HepG2 (cell line): Measurements from ENCODE around the gene GSTT2. TPM values are rescaled to one million over a fixed set of nuclear protein-coding genes. Genes with fewer than 3 reads are reported as not detected.

Experiments used
- ATAC-seq: fragments of 200-7000 bp; cut with Tn5 transposase; 3 replicates; pipeline ENCODE4 v1.9.1; 2020; ENCODE audit warnings: mild to moderate bottlenecking, moderate library complexity
- BruUV-seq: library from RNA; stranded (reverse); fragments of 400-500 nt; replicated peaks from 2 replicates; lab custom pipeline; 2021; lab: Mats Ljungman, UMichigan
- CTCF ChIA-PET: fragments of 300-600 bp; formaldehyde crosslinking; extraction: SDS; loops from one replicate; lab custom pipeline; 2021; ENCODE audit warnings: low total read pairs, inconsistent platforms, low intra/inter-chr PET ratio; lab: Yijun Ruan, JAX
- POLR2A ChIA-PET: fragments of 350-600 bp; sonication (Branson Sonifier 250); formaldehyde crosslinking; loops from one replicate; lab custom pipeline; 2020; ENCODE audit warnings: antibody characterized with exemption, inconsistent platforms; lab: Yijun Ruan, JAX
- DNase-seq: peaks from one replicate; pipeline ENCODE4 v3.0.0-alpha.2; 2015; ENCODE audit warnings: low spot score
- FAIRE-seq: peaks from 3 replicates; lab custom pipeline; 2011; peaks lifted over from hg19 to GRCh38; lab: Jason Lieb, UNC
- H2AFZ ChIP-seq: one replicate; pipeline ENCODE4 v1.6.1; 2011; ENCODE audit warnings: low read length, inconsistent platforms
- H3K27ac ChIP-seq: fragments of 300-600 bp; 3 replicates; pipeline ENCODE4 v1.8.0; 2011; ENCODE audit warnings: mixed run types, mild to moderate bottlenecking, mixed read lengths, low read length, inconsistent platforms; ENCODE audit not compliant: insufficient read depth; ENCODE audit errors: extremely low read length
- H3K27me3 ChIP-seq, 2 experiments: fragments of 200-600 bp in 1 of 2; 2 replicates in 1 of 2; 3 replicates in 1 of 2; pipeline versions ENCODE4 v1.6.0 to v1.8.0; 2011; ENCODE audit warnings: low read length in 2 of 2, mild to moderate bottlenecking in 2 of 2, moderate library complexity in 2 of 2, inconsistent platforms in 1 of 2; ENCODE audit not compliant: insufficient read depth in 2 of 2, control insufficient read depth in 1 of 2
- H3K36me3 ChIP-seq, 2 experiments: fragments of 200-600 bp in 1 of 2; replicated peaks in 1 of 2; 2 replicates in 1 of 2; 3 replicates in 1 of 2; pipeline versions ENCODE4 v1.5.1 to v1.8.0; 2011; ENCODE audit warnings: low read length in 2 of 2, inconsistent platforms in 1 of 2; ENCODE audit not compliant: insufficient read depth in 2 of 2, control insufficient read depth in 1 of 2
- H3K4me1 ChIP-seq: 2 replicates; pipeline ENCODE4 v1.5.1; 2012; ENCODE audit warnings: low read length, inconsistent platforms; ENCODE audit not compliant: insufficient read depth
- H3K4me2 ChIP-seq: 2 replicates; pipeline ENCODE4 v1.6.0; 2011; ENCODE audit warnings: low read depth, low read length, inconsistent platforms
- H3K4me3 ChIP-seq, 3 experiments: fragments of 200-600 bp in 1 of 3; sonication (generic), shearing (Covaris generic) in 1 of 3; replicated peaks in 1 of 3; 2 replicates each; pipeline ENCODE4 v1.5.1; 2011 to 2016; ENCODE audit warnings: low read length in 3 of 3, inconsistent platforms in 2 of 3, low read depth in 2 of 3, mild to moderate bottlenecking in 2 of 3, control low read depth in 1 of 3, mixed read lengths in 1 of 3; ENCODE audit not compliant: insufficient read depth in 1 of 3
- H3K79me2 ChIP-seq: one replicate; pipeline ENCODE4 v1.6.1; 2011; ENCODE audit warnings: low read length, inconsistent platforms; ENCODE audit not compliant: insufficient read depth
- H3K9ac ChIP-seq: 2 replicates; pipeline ENCODE4 v1.6.0; 2011; ENCODE audit warnings: mild to moderate bottlenecking, low read depth, low read length, inconsistent platforms; ENCODE audit not compliant: insufficient read depth
- H3K9me3 ChIP-seq: 2 replicates; pipeline ENCODE4 v1.5.1; 2012; ENCODE audit warnings: mild to moderate bottlenecking, low read length
- H4K20me1 ChIP-seq: 2 replicates; pipeline ENCODE4 v1.6.0; 2011; ENCODE audit warnings: inconsistent platforms, mild to moderate bottlenecking, low read length, moderate library complexity; ENCODE audit not compliant: insufficient read depth
- FOXJ3 ChIP-seq: sonication (generic); formaldehyde crosslinking; IDR thresholded peaks from 2 replicates; pipeline ENCODE4 v1.4.0; 2020; ENCODE audit warnings: missing genetic modification reagents, mild to moderate bottlenecking, borderline replicate concordance
- FOXO1 ChIP-seq: sonication (generic); formaldehyde crosslinking; IDR thresholded peaks from 2 replicates; pipeline ENCODE4 v1.4.0; 2020; ENCODE audit warnings: missing genetic modification reagents
- KAT8 ChIP-seq: IDR thresholded peaks from 2 replicates; pipeline ENCODE4 v1.6.1; 2016; ENCODE audit warnings: missing genetic modification reagents, missing compliant biosample characterization
- MTA3 ChIP-seq: sonication (generic); formaldehyde crosslinking; IDR thresholded peaks from 2 replicates; pipeline ENCODE4 v1.4.0; 2020; ENCODE audit warnings: missing genetic modification reagents
- NCOA1 ChIP-seq: sonication (generic); formaldehyde crosslinking; IDR thresholded peaks from 2 replicates; pipeline ENCODE4 v1.9.0; 2021; ENCODE audit warnings: missing genetic modification reagents
- NFE2 ChIP-seq: sonication (generic); formaldehyde crosslinking; IDR thresholded peaks from 2 replicates; pipeline ENCODE4 v1.4.0; 2020; ENCODE audit warnings: missing genetic modification reagents
- REPIN1 ChIP-seq: sonication (generic); formaldehyde crosslinking; IDR thresholded peaks from 2 replicates; pipeline ENCODE4 v1.8.0; 2022; ENCODE audit warnings: missing genetic modification reagents, low read depth, mild to moderate bottlenecking, borderline replicate concordance
- SMARCC2 ChIP-seq: fragments of 450-650 bp; IDR thresholded peaks from 2 replicates; pipeline ENCODE4 v1.6.1; 2017; ENCODE audit warnings: antibody characterized with exemption, mild to moderate bottlenecking
- ZFYVE20 ChIP-seq: sonication (generic); formaldehyde crosslinking; IDR thresholded peaks from 2 replicates; pipeline ENCODE4 v1.8.0; 2023; ENCODE audit warnings: low read depth, mild to moderate bottlenecking, moderate library complexity, missing genetic modification reagents, borderline replicate concordance
- ZNF678 ChIP-seq: sonication (generic); formaldehyde crosslinking; IDR thresholded peaks from 2 replicates; pipeline ENCODE4 v1.4.0; 2020; ENCODE audit warnings: mild to moderate bottlenecking, missing genetic modification reagents
- WGBS: methylation state at CpG from one replicate; pipeline ENCODE4 v1.1.6; 2017; ENCODE audit warnings: low lambda C conversion rate; 5-methylcytosine and 5-hydroxymethylcytosine counted together
- in situ Hi-C: cut with HindIII; loops from 2 replicates; pipeline ENCODE4 v1.10.0; 2017; ENCODE audit warnings: low pct_unique_long_range_greater_than_20kb; ENCODE audit not compliant: extremely low pct_ligation_motif_present
- intact Hi-C: fragments of 100-400 bp; cut with micrococcal nuclease; formaldehyde crosslinking; loops from one replicate; pipeline ENCODE4 v1.10.0; 2022; ENCODE audit not compliant: unreplicated experiment
- polyA plus RNA-seq, 8 experiments: library from polyadenylated mRNA; depleted of rRNA in 3 of 8; stranded (reverse) in 7 of 8; unstranded in 1 of 8; fragments of >200 nt; fragmentation: Illumina TruSeq in 4 of 8; extraction: Trizol in 4 of 8; gene quantifications; 2 replicates each; pipeline versions ENCODE4 v1.2.1 to v1.2.3, GENCODE V29; 2011 to 2016; ENCODE audit warnings: low read depth in 4 of 8, missing spikeins in 1 of 8, mixed read lengths in 1 of 8; ENCODE audit not compliant: insufficient read depth in 1 of 8
- total RNA-seq, 5 experiments: library from RNA; depleted of rRNA; stranded (reverse); fragments of >200 nt; fragmentation: Illumina TruSeq; extraction: Trizol; gene quantifications; 2 replicates each; pipeline ENCODE4 v1.2.3, GENCODE V29; 2016; ENCODE audit warnings: low read depth in 1 of 5
- TF ChIP-seq, protein P1 (sequence below): sonication (generic); formaldehyde crosslinking; IDR thresholded peaks from 2 replicates; pipeline ENCODE4 v1.4.0; 2020; ENCODE audit warnings: missing genetic modification reagents, borderline replicate concordance
- TF ChIP-seq, protein P2 (sequence below): sonication (generic); formaldehyde crosslinking; IDR thresholded peaks from 2 replicates; pipeline ENCODE4 v1.8.1; 2023; ENCODE audit warnings: mild to moderate bottlenecking, inconsistent platforms, moderate library complexity, missing genetic modification reagents, borderline replicate concordance

The GSTT2 gene
- total and polyA plus RNA-seq, 2 of the 13 experiments (the other 11 are each of a cell fraction or from before 2014, with no cell fraction given) = not detected

DNA sequence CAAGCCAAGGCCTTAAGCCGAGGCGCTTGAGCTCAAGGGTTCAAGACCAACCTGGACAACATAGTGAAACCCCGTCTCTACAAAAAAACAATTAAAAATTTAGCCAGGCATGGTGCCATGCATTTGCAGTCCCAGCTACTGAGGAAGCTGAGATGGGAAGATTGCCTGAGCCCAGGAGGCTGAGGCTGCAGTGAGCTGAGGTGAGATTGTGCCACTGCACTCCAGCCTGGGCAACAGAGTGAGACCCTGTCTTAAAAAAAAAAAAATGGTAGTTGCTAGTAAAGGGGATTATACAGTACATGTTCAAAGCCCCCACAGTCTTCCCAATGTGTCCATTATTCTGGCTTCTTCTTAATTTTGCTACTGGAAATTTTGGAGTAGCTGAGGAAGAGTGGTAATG, 49.4 kb downstream of the GSTT2 start:
- no peak overlapping the region for H2AFZ ChIP-seq
- H3K4me1 ChIP-seq = peaks cover 25% of the 10 kb centered on the region
- no peak for DNase-seq
- peaks cover 98% of the 10 kb centered on the region for H3K79me2 ChIP-seq
- no peaks in the 10 kb centered on the region for H3K9me3 ChIP-seq
- intact Hi-C loops = no loop called here
- TF ChIP-seq, protein P1, sequence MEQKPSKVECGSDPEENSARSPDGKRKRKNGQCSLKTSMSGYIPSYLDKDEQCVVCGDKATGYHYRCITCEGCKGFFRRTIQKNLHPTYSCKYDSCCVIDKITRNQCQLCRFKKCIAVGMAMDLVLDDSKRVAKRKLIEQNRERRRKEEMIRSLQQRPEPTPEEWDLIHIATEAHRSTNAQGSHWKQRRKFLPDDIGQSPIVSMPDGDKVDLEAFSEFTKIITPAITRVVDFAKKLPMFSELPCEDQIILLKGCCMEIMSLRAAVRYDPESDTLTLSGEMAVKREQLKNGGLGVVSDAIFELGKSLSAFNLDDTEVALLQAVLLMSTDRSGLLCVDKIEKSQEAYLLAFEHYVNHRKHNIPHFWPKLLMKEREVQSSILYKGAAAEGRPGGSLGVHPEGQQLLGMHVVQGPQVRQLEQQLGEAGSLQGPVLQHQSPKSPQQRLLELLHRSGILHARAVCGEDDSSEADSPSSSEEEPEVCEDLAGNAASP = no peak
- TF ChIP-seq ZNF678 (CRISPR knock-in tag) (no peak), KAT8 (no peak), FOXJ3 (no peak), SMARCC2 (no peak), ZFYVE20 (no peak), NFE2 (CRISPR knock-in tag) (no peak), MTA3 (CRISPR knock-in tag) (no peak), FOXO1 (CRISPR knock-in tag) (no peak), REPIN1 (CRISPR knock-in tag) (no peak), NCOA1 (no peak)
- TF ChIP-seq, protein P2, sequence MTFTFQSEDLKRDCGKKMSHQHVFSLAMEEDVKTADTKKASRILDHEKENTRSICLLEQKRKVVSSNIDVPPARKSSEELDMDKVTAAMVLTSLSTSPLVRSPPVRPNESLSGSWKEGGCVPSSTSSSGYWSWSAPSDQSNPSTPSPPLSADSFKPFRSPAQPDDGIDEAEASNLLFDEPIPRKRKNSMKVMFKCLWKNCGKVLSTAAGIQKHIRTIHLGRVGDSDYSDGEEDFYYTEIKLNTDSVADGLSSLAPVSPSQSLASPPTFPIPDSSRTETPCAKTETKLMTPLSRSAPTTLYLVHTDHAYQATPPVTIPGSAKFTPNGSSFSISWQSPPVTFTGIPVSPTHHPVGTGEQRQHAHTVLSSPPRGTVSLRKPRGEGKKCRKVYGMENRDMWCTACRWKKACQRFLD (CRISPR knock-in tag) = no peak
- no peak overlapping the region for H3K4me3 ChIP-seq
- no peaks in the 10 kb centered on the region for H3K27me3 ChIP-seq
- H4K20me1 ChIP-seq = 0 out of 2 replicates have a peak, but pooled peaks cover 2% of the 10 kb centered on the region
- no peak for ATAC-seq
- in situ Hi-C loops = no loop called here
- H3K4me2 ChIP-seq = no peak overlapping the region
- CTCF ChIA-PET = no interaction called here
- H3K27ac ChIP-seq = no peak overlapping the region
- BruUV-seq = no TSS peak
- no peak for FAIRE-seq
- WGBS = 100% methylated on average over 3 of the region's 3 CpGs
- POLR2A ChIA-PET = no interaction called here
- peaks cover 1 to 11% of the 10 kb centered on the region in 2 experiments for H3K36me3 ChIP-seq
- H3K9ac ChIP-seq = no peak overlapping the region
